ENCODE measurements around the gene WDR19. TPM values are rescaled to one million over a fixed set of nuclear protein-coding genes. Genes with fewer than 3 reads are reported as not detected.
"Not testable (repeated sequence)": the region's sequence is repeated elsewhere in the genome, so short reads cannot be mapped to it uniquely, and the experiment has no call there.

Gene WDR19
- total RNA-seq, 1 donor from 2014 or later, result 55.7 TPM

- no peak for DNase-seq (ENCODE audit: low spot score in 2 of 2, unreplicated experiment in 2 of 2)
- H3K4me3 Mint-ChIP-seq, result no peak overlapping the region
- peaks cover 52% of the 10 kb centered on the region for H3K36me3 Mint-ChIP-seq
- H3K4me1 Mint-ChIP-seq, result peaks cover 6% of the 10 kb centered on the region
- no peaks in the 10 kb centered on the region for H3K9me3 Mint-ChIP-seq
- TF ChIP-seq, protein P1, sequence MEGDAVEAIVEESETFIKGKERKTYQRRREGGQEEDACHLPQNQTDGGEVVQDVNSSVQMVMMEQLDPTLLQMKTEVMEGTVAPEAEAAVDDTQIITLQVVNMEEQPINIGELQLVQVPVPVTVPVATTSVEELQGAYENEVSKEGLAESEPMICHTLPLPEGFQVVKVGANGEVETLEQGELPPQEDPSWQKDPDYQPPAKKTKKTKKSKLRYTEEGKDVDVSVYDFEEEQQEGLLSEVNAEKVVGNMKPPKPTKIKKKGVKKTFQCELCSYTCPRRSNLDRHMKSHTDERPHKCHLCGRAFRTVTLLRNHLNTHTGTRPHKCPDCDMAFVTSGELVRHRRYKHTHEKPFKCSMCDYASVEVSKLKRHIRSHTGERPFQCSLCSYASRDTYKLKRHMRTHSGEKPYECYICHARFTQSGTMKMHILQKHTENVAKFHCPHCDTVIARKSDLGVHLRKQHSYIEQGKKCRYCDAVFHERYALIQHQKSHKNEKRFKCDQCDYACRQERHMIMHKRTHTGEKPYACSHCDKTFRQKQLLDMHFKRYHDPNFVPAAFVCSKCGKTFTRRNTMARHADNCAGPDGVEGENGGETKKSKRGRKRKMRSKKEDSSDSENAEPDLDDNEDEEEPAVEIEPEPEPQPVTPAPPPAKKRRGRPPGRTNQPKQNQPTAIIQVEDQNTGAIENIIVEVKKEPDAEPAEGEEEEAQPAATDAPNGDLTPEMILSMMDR (IDR thresholded peaks at IDR 0.05; ENCODE audit: unreplicated experiment), result no peak
- no peaks in the 10 kb centered on the region for H3K27me3 Mint-ChIP-seq (ENCODE audit: low read depth)
- no peak overlapping the region for H3K27ac Mint-ChIP-seq
Observed at GRCh38 chr4:39274503-39274902, 92.2 kb downstream of the WDR19 start.

DNA sequence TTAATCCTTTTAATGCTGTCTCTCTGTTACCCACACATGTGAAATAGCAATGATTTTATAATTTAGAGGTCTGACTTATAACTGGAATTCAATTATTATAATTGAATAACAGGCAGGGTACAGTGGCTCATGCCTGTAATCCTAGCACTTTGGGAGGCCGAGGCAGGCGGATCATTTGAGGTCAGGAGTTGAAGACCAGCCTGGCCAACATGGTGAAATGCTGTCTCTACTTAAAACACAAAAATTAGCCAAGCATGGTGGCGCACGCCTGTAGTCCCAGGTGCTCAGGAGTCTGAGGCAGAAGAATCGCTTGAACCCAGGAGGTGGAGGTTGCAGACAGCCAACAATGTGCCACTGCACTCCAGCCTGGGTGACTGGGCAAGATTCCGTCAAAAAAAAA is 95.3 kb downstream of the WDR19 start:
- not testable (repeated sequence) for H3K9me3 Mint-ChIP-seq; H3K4me1 Mint-ChIP-seq; H3K27ac Mint-ChIP-seq; DNase-seq (ENCODE audit: low spot score in 2 of 2, unreplicated experiment in 2 of 2); H3K4me3 Mint-ChIP-seq; H3K27me3 Mint-ChIP-seq (ENCODE audit: low read depth)
- H3K36me3 Mint-ChIP-seq, result peaks cover 65% of the 10 kb centered on the region

- TF ChIP-seq, protein P1 (IDR thresholded peaks at IDR 0.05; ENCODE audit: unreplicated experiment), result no peak
- H3K4me3 Mint-ChIP-seq, result no peak overlapping the region
- H3K9me3 Mint-ChIP-seq, result peaks cover 11% of the 10 kb centered on the region
- no peaks in the 10 kb centered on the region for H3K27me3 Mint-ChIP-seq (ENCODE audit: low read depth)
- no peak for DNase-seq (ENCODE audit: low spot score in 2 of 2, unreplicated experiment in 2 of 2)
- no peak overlapping the region for H3K27ac Mint-ChIP-seq
- peaks cover 6% of the 10 kb centered on the region for H3K4me1 Mint-ChIP-seq
- peaks cover 64% of the 10 kb centered on the region for H3K36me3 Mint-ChIP-seq
Observed at GRCh38 chr4:39278476-39278875, 96.1 kb downstream of the WDR19 start.

DNA sequence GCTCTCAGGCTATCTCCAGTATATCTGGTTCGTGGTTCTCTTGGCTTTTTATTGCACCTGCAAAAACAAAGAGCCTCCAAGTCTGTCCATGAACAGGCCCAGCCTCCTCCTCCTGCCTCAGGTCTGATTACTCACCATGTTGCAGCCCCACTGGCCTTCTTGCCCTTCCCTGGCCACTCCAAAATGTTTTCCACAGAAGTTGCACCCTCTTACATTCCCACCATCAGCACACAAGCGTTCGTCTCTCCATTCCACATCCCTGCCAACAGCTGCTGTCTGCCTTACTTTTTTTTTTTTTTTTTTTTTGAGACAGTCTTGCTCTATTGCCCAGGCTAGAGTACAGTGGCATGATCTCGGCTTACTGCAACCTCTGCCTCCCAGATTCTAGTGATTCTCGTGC is 97.1 kb downstream of the WDR19 start:
- Mint-ChIP-seq H3K9me3 (peaks cover 11% of the 10 kb centered on the region), H3K4me1 (peaks cover under 1% of the 10 kb centered on the region), H3K36me3 (peaks cover 63% of the 10 kb centered on the region), H3K27ac (no peak overlapping the region), H3K27me3 (ENCODE audit: low read depth) (no peaks in the 10 kb centered on the region), H3K4me3 (no peak overlapping the region)
- DNase-seq (ENCODE audit: low spot score in 2 of 2, unreplicated experiment in 2 of 2), result no peak
- TF ChIP-seq, protein P1 (IDR thresholded peaks at IDR 0.05; ENCODE audit: unreplicated experiment), result no peak

- no peak overlapping the region for H3K4me3 Mint-ChIP-seq
- peaks cover 55% of the 10 kb centered on the region for H3K36me3 Mint-ChIP-seq
- TF ChIP-seq, protein P1 (IDR thresholded peaks at IDR 0.05; ENCODE audit: unreplicated experiment), result no peak
- DNase-seq (ENCODE audit: low spot score in 2 of 2, unreplicated experiment in 2 of 2), result no peak
- no peaks in the 10 kb centered on the region for H3K27me3 Mint-ChIP-seq (ENCODE audit: low read depth)
- no peaks in the 10 kb centered on the region for H3K4me1 Mint-ChIP-seq
- H3K9me3 Mint-ChIP-seq, result peaks cover 11% of the 10 kb centered on the region
- H3K27ac Mint-ChIP-seq, result no peak overlapping the region
Observed at GRCh38 chr4:39280770-39281169, 98.4 kb downstream of the WDR19 start.

DNA sequence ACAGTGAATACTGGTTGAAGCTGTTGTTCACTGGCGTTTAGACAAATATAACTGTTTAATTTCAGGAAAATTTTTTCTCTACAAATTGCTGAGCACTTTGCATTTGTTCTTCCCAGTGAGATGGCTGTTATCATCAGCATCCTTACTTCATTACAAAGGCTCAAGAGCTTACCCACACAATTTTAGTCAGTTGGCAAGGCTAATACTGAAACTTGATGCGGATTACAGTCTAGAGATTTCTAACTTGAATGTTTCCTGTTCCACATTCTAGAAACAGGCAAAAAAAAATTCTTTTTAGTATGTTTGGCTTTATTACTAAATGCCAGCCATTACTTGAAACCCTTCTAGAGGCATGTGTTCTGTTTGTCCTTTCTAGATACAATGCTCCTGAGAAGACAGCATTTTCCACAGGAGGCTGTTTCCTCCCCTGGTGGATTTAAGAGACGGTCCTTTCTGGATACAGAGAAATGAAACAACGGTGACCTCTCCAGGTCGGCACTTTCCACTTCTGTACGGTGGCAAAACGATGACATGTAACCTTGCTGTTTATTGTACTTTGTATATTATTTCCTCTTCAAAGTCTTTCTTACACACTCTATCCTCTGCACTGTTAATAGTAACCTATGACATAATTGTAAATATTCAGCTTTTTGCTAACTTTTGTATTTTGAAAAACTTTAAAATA is 102.9 kb downstream of the WDR19 start:
- H3K4me1 Mint-ChIP-seq, result no peaks in the 10 kb centered on the region
- DNase-seq (ENCODE audit: low spot score in 2 of 2, unreplicated experiment in 2 of 2), result no peak
- H3K27ac Mint-ChIP-seq, result no peak overlapping the region
- H3K4me3 Mint-ChIP-seq, result no peak overlapping the region
- H3K9me3 Mint-ChIP-seq, result peaks cover 11% of the 10 kb centered on the region
- H3K36me3 Mint-ChIP-seq, result peaks cover 52% of the 10 kb centered on the region
- H3K27me3 Mint-ChIP-seq (ENCODE audit: low read depth), result no peaks in the 10 kb centered on the region
- TF ChIP-seq, protein P1 (IDR thresholded peaks at IDR 0.05; ENCODE audit: unreplicated experiment), result no peak
